A549 (cell line): Measurements from ENCODE around the gene MMP25. TPM values are rescaled to one million over a fixed set of nuclear protein-coding genes. Genes with fewer than 3 reads are reported as not detected.
A peak's percentile ranks its signal among the peaks of the same experiment; 100 is the strongest.

Experiments used
- ATAC-seq, 2 experiments: fragments of 200-7000 bp in 1 of 2; fragments of >200 bp in 1 of 2; cut with Nextera tagmentation in 1 of 2; cut with Tn5 transposase in 1 of 2; 3 replicates each; pipeline versions ENCODE4 v1.8.0 to v1.9.1; 2018 to 2020; ENCODE audit warnings: mild to moderate bottlenecking in 1 of 2, moderate library complexity in 1 of 2
- CTCF ChIA-PET: fragments of 300-600 bp; sonication (Branson Sonifier 250); formaldehyde crosslinking; extraction: SDS; loops from one replicate; lab custom pipeline; 2021; ENCODE audit warnings: antibody characterized with exemption, inconsistent platforms; lab: Yijun Ruan, JAX
- POLR2A ChIA-PET: fragments of 350-600 bp; formaldehyde crosslinking; extraction: SDS; loops from one replicate; lab custom pipeline; 2021; ENCODE audit warnings: antibody characterized with exemption, inconsistent platforms; lab: Yijun Ruan, JAX
- DNase-seq, 2 experiments: peaks; one replicate each; pipeline versions ENCODE4 v3.0.0 to v3.0.0-alpha.2; 2011 to 2016; ENCODE audit warnings: low read depth in 1 of 2, low spot score in 1 of 2
- FAIRE-seq: peaks from 2 replicates; lab custom pipeline; 2011; peaks lifted over from hg19 to GRCh38; lab: Jason Lieb, UNC
- H3K27ac ChIP-seq, 2 experiments: fragments of >200 bp; sonication (Bioruptor Twin); formaldehyde crosslinking; 3 replicates each; pipeline ENCODE4 v1.5.1; 2016 to 2017
- H3K4me1 ChIP-seq: fragments of >200 bp; sonication (Bioruptor Twin); formaldehyde crosslinking; 3 replicates; pipeline ENCODE4 v1.6.1; 2016
- H3K4me2 ChIP-seq: fragments of >200 bp; sonication (Bioruptor Twin); formaldehyde crosslinking; 3 replicates; pipeline ENCODE4 v1.6.1; 2016
- H3K4me3 ChIP-seq: fragments of >200 bp; sonication (Bioruptor Twin); formaldehyde crosslinking; 3 replicates; pipeline ENCODE4 v1.5.1; 2016
- H3K9me3 ChIP-seq: fragments of >200 bp; sonication (Bioruptor Twin); formaldehyde crosslinking; 3 replicates; pipeline ENCODE4 v1.6.1; 2016
- BCL3 ChIP-seq: fragments of >200 bp; sonication (Bioruptor Twin); formaldehyde crosslinking; IDR thresholded peaks from 3 replicates; pipeline ENCODE4 v1.6.1; 2016
- EHF ChIP-seq: fragments of 250-450 bp; sonication (Bioruptor Pico); IDR thresholded peaks from 2 replicates; pipeline ENCODE4 v1.5.0; 2020; ENCODE audit warnings: mild to moderate bottlenecking
- EP300 ChIP-seq, 2 experiments: fragments of >200 bp; sonication (Bioruptor Twin); formaldehyde crosslinking; IDR thresholded peaks; 2 replicates in 1 of 2; 3 replicates in 1 of 2; pipeline ENCODE4 v1.6.1; 2016 to 2017
- FOSB ChIP-seq: fragments of 250-450 bp; sonication (Bioruptor Pico); IDR thresholded peaks from 2 replicates; pipeline ENCODE4 v1.5.0; 2020; ENCODE audit warnings: mild to moderate bottlenecking, moderate library complexity
- HOXA7 ChIP-seq: fragments of 250-450 bp; sonication (Bioruptor Pico); IDR thresholded peaks from 2 replicates; pipeline ENCODE4 v1.5.0; 2020; ENCODE audit warnings: mild to moderate bottlenecking, moderate library complexity
- HOXB13 ChIP-seq: fragments of 250-450 bp; sonication (Bioruptor Pico); IDR thresholded peaks from 2 replicates; pipeline ENCODE4 v1.5.0; 2020; ENCODE audit warnings: low read depth, mild to moderate bottlenecking, moderate library complexity
- HOXB5 ChIP-seq: fragments of 250-450 bp; sonication (Bioruptor Pico); IDR thresholded peaks from 2 replicates; pipeline ENCODE4 v1.5.0; 2020; ENCODE audit warnings: mild to moderate bottlenecking, moderate library complexity
- JUNB ChIP-seq: fragments of >200 bp; sonication (Bioruptor Twin); formaldehyde crosslinking; IDR thresholded peaks from 2 replicates; pipeline ENCODE4 v1.6.1; 2016
- KDM1A ChIP-seq: fragments of 200-600 bp; sonication (generic); IDR thresholded peaks from 2 replicates; pipeline ENCODE4 v1.6.1; 2016; ENCODE audit warnings: low read depth, mild to moderate bottlenecking
- MAX ChIP-seq: IDR thresholded peaks from 2 replicates; pipeline ENCODE4 v1.6.1; 2012
- ZC3H11A ChIP-seq: fragments of 450-650 bp; IDR thresholded peaks from 2 replicates; pipeline ENCODE4 v1.6.1; 2014; ENCODE audit warnings: antibody characterized with exemption, mild to moderate bottlenecking
- WGBS: methylation state at CpG from one replicate; pipeline ENCODE4 v1.1.6; 2017; ENCODE audit errors: missing lambda C conversion rate; 5-methylcytosine and 5-hydroxymethylcytosine counted together
- polyA plus RNA-seq, 4 experiments: library from polyadenylated mRNA; depleted of rRNA in 3 of 4; stranded (reverse); fragments of >200 nt; fragmentation: RNase III in 1 of 4; extraction: RNeasy Plus Mini Kit Qiagen cat#74134 plus additional on column Dnase treatment in 1 of 4; gene quantifications; 2 replicates in 3 of 4; 3 replicates in 1 of 4; pipeline ENCODE4 v1.2.3, GENCODE V29; 2011 to 2017
- TF ChIP-seq, protein P1 (sequence below): fragments of >200 bp; sonication (Bioruptor Twin); formaldehyde crosslinking; IDR thresholded peaks from 3 replicates; pipeline ENCODE4 v1.5.1; 2016
- TF ChIP-seq, protein P2 (sequence below): IDR thresholded peaks from 2 replicates; pipeline ENCODE4 v1.6.1; 2012; ENCODE audit warnings: low read depth, borderline replicate concordance

MMP25 gene
- polyA plus RNA-seq, 2 of the 4 experiments (the other 2 are of a cell fraction) = 0.04 to 0.31 TPM

GRCh38 chr16:3099395-3099731 lies 53.0 kb downstream of the MMP25 start:
- CTCF ChIA-PET = interaction anchor here (1.0 to 10.9 kb wide), 8 partner anchors 9 to 67 kb away, joined by 3 to 124 read pairs (median 5); partner anchors contain the start of gene IL32
- POLR2A ChIA-PET = no interaction called here
- no peak for FAIRE-seq

DNA sequence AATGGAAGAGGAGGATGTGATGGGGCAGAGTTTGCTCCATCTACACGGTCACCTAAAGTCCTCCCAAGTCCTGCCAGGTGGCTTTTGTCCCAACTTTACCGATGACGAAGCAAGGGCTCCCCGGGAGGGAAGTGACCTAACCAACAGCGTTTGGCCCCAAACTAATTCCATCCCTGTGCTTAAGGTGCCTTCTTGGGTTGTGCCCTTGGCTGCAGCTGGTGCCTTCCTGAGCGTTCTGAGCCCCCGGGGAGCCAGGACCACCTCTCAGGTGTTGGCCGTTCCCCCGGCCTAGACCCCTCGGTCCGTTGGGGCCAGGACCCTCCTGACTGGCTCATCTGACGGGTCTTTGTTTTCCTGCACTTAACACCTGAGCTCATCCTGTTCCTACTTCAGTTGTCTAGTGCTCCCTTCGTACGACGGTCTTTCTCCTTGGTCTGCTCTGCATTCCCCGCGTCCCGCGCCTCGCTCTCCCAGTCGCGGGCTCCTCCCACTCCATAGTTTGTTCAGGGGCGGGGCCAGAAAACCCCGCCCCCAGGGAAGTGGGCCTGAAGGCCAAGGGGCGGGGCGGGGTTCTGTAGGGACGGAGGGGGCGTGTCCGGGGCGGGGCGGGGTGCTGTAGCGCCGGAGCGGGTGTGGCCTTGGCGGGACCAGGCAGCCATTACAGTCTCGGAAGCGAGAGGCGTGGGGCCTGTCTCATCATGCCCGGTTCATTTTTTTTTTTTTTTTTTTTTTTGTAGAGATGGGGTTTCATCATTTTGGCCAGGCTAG lies 53.6 kb downstream of the MMP25 start:
- WGBS = 19% methylated on average over 39 of the region's 39 CpGs

More at GRCh38 chr16:3099395-3099731, 53.0 kb downstream of the MMP25 start:
- no peaks in the 10 kb centered on the region for H3K9me3 ChIP-seq
- no peak for ATAC-seq
- no peak overlapping the region for H3K27ac ChIP-seq
- peaks cover 15% of the 10 kb centered on the region for H3K4me1 ChIP-seq
- WGBS = 92% methylated on average over 5 of the region's 5 CpGs
- TF ChIP-seq FOSB (no peak), BCL3 (no peak), HOXB13 (no peak)
- DNase-seq = no peak
- no peak overlapping the region; the same call in 2 of the 3 replicates for H3K4me2 ChIP-seq
- H3K4me3 ChIP-seq = no peak overlapping the region

GRCh38 chr16:3101018-3101840 lies 54.9 kb downstream of the MMP25 start:
- no peak for TF ChIP-seq EHF (CRISPR knock-in tag)
- TF ChIP-seq, protein P1, sequence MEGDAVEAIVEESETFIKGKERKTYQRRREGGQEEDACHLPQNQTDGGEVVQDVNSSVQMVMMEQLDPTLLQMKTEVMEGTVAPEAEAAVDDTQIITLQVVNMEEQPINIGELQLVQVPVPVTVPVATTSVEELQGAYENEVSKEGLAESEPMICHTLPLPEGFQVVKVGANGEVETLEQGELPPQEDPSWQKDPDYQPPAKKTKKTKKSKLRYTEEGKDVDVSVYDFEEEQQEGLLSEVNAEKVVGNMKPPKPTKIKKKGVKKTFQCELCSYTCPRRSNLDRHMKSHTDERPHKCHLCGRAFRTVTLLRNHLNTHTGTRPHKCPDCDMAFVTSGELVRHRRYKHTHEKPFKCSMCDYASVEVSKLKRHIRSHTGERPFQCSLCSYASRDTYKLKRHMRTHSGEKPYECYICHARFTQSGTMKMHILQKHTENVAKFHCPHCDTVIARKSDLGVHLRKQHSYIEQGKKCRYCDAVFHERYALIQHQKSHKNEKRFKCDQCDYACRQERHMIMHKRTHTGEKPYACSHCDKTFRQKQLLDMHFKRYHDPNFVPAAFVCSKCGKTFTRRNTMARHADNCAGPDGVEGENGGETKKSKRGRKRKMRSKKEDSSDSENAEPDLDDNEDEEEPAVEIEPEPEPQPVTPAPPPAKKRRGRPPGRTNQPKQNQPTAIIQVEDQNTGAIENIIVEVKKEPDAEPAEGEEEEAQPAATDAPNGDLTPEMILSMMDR = peak; percentile 61
- TF ChIP-seq, all 56 proteins: peak for 1
- ATAC-seq (0 out of 6 replicates have a peak, but pooled peaks of 1 of the 2 experiments have one; percentile 15), DNase-seq (peak; percentile 59 to 65), FAIRE-seq (no peak)
- WGBS = 59% methylated on average over 29 of the region's 29 CpGs
- CTCF ChIA-PET = interaction anchor here (0.6 to 10.9 kb wide), 22 partner anchors 10 to 245 kb away, joined by 3 to 124 read pairs (median 4); partner anchors contain the start of genes IL32 and ZNF213
- POLR2A ChIA-PET = no interaction called here
- peak overlapping the region; percentile 69 to 78; a peak in 5 of 6 replicates for H3K27ac ChIP-seq
- H3K4me3 ChIP-seq = no peak overlapping the region
- no peaks in the 10 kb centered on the region for H3K9me3 ChIP-seq
- H3K4me2 ChIP-seq = peak overlapping the region; percentile 52; the same call in 2 of the 3 replicates
- H3K4me1 ChIP-seq = peaks cover 11% of the 10 kb centered on the region

More for the DNA sequence above, 53.6 kb downstream of the MMP25 start:
- DNase-seq (peak; percentile 80 to 92), ATAC-seq (peak; percentile 75 to 87), FAIRE-seq (no peak)
- no peaks in the 10 kb centered on the region for H3K9me3 ChIP-seq
- ChIA-PET CTCF (interaction anchor here (1.0 to 10.9 kb wide), 10 partner anchors 9 to 64 kb away, joined by 3 to 124 read pairs (median 5); partner anchors contain the start of gene IL32), POLR2A (no interaction called here)
- H3K4me2 ChIP-seq = peak overlapping the region; percentile 52
- peaks cover 15% of the 10 kb centered on the region for H3K4me1 ChIP-seq
- peak overlapping the region; percentile 34; the same call in 2 of the 3 replicates for H3K4me3 ChIP-seq
- H3K27ac ChIP-seq = peak overlapping the region; percentile 69 to 78
- TF ChIP-seq HOXA7 (no peak), HOXB5 (no peak), EP300 (IDR thresholded peaks at IDR 0.05) (no peak), ZC3H11A (no peak), KDM1A (no peak), MAX (peak; percentile 35; the same call in 1 of the 2 replicates), JUNB (no peak)
- TF ChIP-seq, protein P2, sequence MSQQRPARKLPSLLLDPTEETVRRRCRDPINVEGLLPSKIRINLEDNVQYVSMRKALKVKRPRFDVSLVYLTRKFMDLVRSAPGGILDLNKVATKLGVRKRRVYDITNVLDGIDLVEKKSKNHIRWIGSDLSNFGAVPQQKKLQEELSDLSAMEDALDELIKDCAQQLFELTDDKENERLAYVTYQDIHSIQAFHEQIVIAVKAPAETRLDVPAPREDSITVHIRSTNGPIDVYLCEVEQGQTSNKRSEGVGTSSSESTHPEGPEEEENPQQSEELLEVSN = 0 out of 2 replicates have a peak, but pooled peaks have one; percentile 38
- TF ChIP-seq, all 56 proteins: peak for 2
